Mesenchymal stem cell (in vitro differentiated cells and primary cell): ENCODE data around the gene KRTAP10-12.

Experiments
- DNase-seq: peaks from one replicate; pipeline ENCODE4 v3.0.0-alpha.2; 2013
- H2AFZ ChIP-seq: one replicate; pipeline ENCODE4 v1.6.1; 2013; ENCODE audit warnings: low read depth, mild to moderate bottlenecking, control low read depth, inconsistent platforms, low read length, moderate library complexity
- H2AK5ac ChIP-seq: 2 replicates; pipeline ENCODE4 v1.6.1; 2013; ENCODE audit warnings: low read length, moderate library complexity, mild to moderate bottlenecking, inconsistent platforms; ENCODE audit not compliant: severe bottlenecking
- H2BK120ac ChIP-seq: one replicate; pipeline ENCODE4 v1.6.1; 2013; ENCODE audit warnings: low read depth, mild to moderate bottlenecking, inconsistent platforms, low read length, moderate library complexity
- H2BK12ac ChIP-seq, 2 experiments: one replicate each; pipeline ENCODE4 v1.6.1; 2013; ENCODE audit warnings: inconsistent platforms in 2 of 2, low read length in 2 of 2, mild to moderate bottlenecking in 2 of 2, moderate library complexity in 2 of 2, control low read depth in 1 of 2
- H2BK15ac ChIP-seq: one replicate; pipeline ENCODE4 v1.6.1; 2013; ENCODE audit warnings: mild to moderate bottlenecking, low read depth, inconsistent platforms; ENCODE audit not compliant: poor library complexity, severe bottlenecking
- H2BK5ac ChIP-seq: 2 replicates; pipeline ENCODE4 v1.6.1; 2013; ENCODE audit warnings: low read depth, mild to moderate bottlenecking, low read length, control low read depth, inconsistent platforms; ENCODE audit not compliant: poor library complexity, severe bottlenecking
- H3K14ac ChIP-seq, 2 experiments: one replicate each; pipeline ENCODE4 v1.6.1; 2013; ENCODE audit warnings: inconsistent platforms in 2 of 2, low read length in 2 of 2, control low read depth in 1 of 2, mild to moderate bottlenecking in 1 of 2, moderate library complexity in 1 of 2
- H3K18ac ChIP-seq, 2 experiments: one replicate each; pipeline ENCODE4 v1.6.1; 2013; ENCODE audit warnings: inconsistent platforms in 2 of 2, low read length in 2 of 2, control low read depth in 1 of 2, low read depth in 1 of 2, mild to moderate bottlenecking in 1 of 2
- H3K23ac ChIP-seq, 2 experiments: one replicate each; pipeline ENCODE4 v1.6.1; 2013; ENCODE audit warnings: inconsistent platforms in 2 of 2, low read length in 2 of 2, mild to moderate bottlenecking in 2 of 2, moderate library complexity in 2 of 2, control low read depth in 1 of 2
- H3K27ac ChIP-seq: 2 replicates; pipeline ENCODE4 v1.5.1; 2013; ENCODE audit warnings: mild to moderate bottlenecking, moderate library complexity, low read length, control low read depth, inconsistent platforms; ENCODE audit not compliant: poor library complexity, severe bottlenecking
- H3K27me3 ChIP-seq, 2 experiments: 2 replicates each; pipeline versions ENCODE4 v1.6.1 to v1.7.0; 2013; ENCODE audit warnings: low read length in 2 of 2, mild to moderate bottlenecking in 2 of 2, moderate library complexity in 2 of 2, control low read depth in 1 of 2, inconsistent platforms in 1 of 2; ENCODE audit not compliant: control insufficient read depth in 1 of 2, insufficient read depth in 1 of 2
- H3K36me3 ChIP-seq, 2 experiments: 2 replicates each; pipeline versions ENCODE4 v1.6.1 to v1.7.0; 2013; ENCODE audit warnings: low read length in 2 of 2, control low read depth in 1 of 2, inconsistent platforms in 1 of 2, low read depth in 1 of 2, mild to moderate bottlenecking in 1 of 2; ENCODE audit not compliant: insufficient read depth in 2 of 2, control insufficient read depth in 1 of 2
- H3K4ac ChIP-seq, 2 experiments: one replicate each; pipeline ENCODE4 v1.6.1; 2013; ENCODE audit warnings: inconsistent platforms in 2 of 2, low read length in 2 of 2, mild to moderate bottlenecking in 2 of 2, moderate library complexity in 2 of 2, control low read depth in 1 of 2, low read depth in 1 of 2
- H3K4me1 ChIP-seq: 2 replicates; pipeline ENCODE4 v1.6.1; 2013; ENCODE audit warnings: low read depth, low read length, control low read depth; ENCODE audit not compliant: control insufficient read depth, insufficient read depth
- H3K4me2 ChIP-seq: 2 replicates; pipeline ENCODE4 v1.6.1; 2013; ENCODE audit warnings: low read length, mild to moderate bottlenecking, inconsistent platforms; ENCODE audit not compliant: poor library complexity, severe bottlenecking
- H3K4me3 ChIP-seq, 2 experiments: 2 replicates each; pipeline versions ENCODE4 v1.5.1 to v1.7.0; 2013; ENCODE audit warnings: low read length in 2 of 2, mild to moderate bottlenecking in 2 of 2, control low read depth in 1 of 2, low read depth in 1 of 2; ENCODE audit not compliant: insufficient read depth in 1 of 2
- H3K79me1 ChIP-seq: replicated peaks from 2 replicates; pipeline ENCODE4 v1.6.1; 2013; ENCODE audit warnings: mild to moderate bottlenecking, control low read depth, low read length, inconsistent platforms; ENCODE audit not compliant: poor library complexity, severe bottlenecking
- H3K9ac ChIP-seq: 2 replicates; pipeline ENCODE4 v1.7.0; 2013; ENCODE audit warnings: mild to moderate bottlenecking, low read length, moderate library complexity
- H3K9me3 ChIP-seq: 2 replicates; pipeline ENCODE4 v1.7.0; 2013; ENCODE audit warnings: mild to moderate bottlenecking, low read length; ENCODE audit not compliant: control insufficient read depth
- H4K8ac ChIP-seq: one replicate; pipeline ENCODE4 v1.6.1; 2013; ENCODE audit warnings: inconsistent platforms, mild to moderate bottlenecking, low read length, moderate library complexity
- H4K91ac ChIP-seq: one replicate; pipeline ENCODE4 v1.6.1; 2013; ENCODE audit warnings: mild to moderate bottlenecking, low read length, inconsistent platforms
- WGBS: methylation state at CpG from one replicate; pipeline ENCODE4 v1.1.7; 2013; ENCODE audit warnings: mixed read lengths; 5-methylcytosine and 5-hydroxymethylcytosine counted together

The KRTAP10-12 gene

GRCh38 chr21:44694776-44695175, 2.2 kb upstream of the KRTAP10-12 start:
- Histone ChIP-seq H3K4ac (no peak overlapping the region), H3K4me3 (no peak overlapping the region), H3K14ac (no peak overlapping the region), H3K36me3 (no peaks in the 10 kb centered on the region), H2BK12ac (no peak overlapping the region), H2BK15ac (no peak overlapping the region), H3K79me1 (no peaks in the 10 kb centered on the region), H3K27ac (no peak overlapping the region), H3K23ac (no peak overlapping the region), H3K9me3 (peaks cover 22% of the 10 kb centered on the region), H3K27me3 (peaks cover 34 to 47% of the 10 kb centered on the region in 2 experiments), H2AK5ac (no peak overlapping the region), H2BK120ac (no peak overlapping the region), H4K91ac (no peak overlapping the region), H2BK5ac (no peak overlapping the region), H4K8ac (no peak overlapping the region), H3K4me1 (peaks cover 12% of the 10 kb centered on the region), H2AFZ (no peak overlapping the region), H3K9ac (no peak overlapping the region), H3K4me2 (no peak overlapping the region), H3K18ac (no peak overlapping the region)
- no peak for DNase-seq
- WGBS, result 68% methylated on average over 11 of the region's 11 CpGs

GRCh38 chr21:44695184-44695583, 1.8 kb upstream of the KRTAP10-12 start:
- Histone ChIP-seq H3K36me3 (no peaks in the 10 kb centered on the region), H3K27ac (no peak overlapping the region), H2BK5ac (no peak overlapping the region), H2BK15ac (no peak overlapping the region), H3K79me1 (no peaks in the 10 kb centered on the region), H2AFZ (no peak overlapping the region), H3K4ac (no peak overlapping the region), H4K8ac (no peak overlapping the region), H3K18ac (no peak overlapping the region), H4K91ac (no peak overlapping the region), H3K4me1 (peaks cover 12% of the 10 kb centered on the region), H2BK120ac (no peak overlapping the region), H3K4me3 (no peak overlapping the region), H3K9me3 (peaks cover 22% of the 10 kb centered on the region), H3K14ac (no peak overlapping the region), H2BK12ac (no peak overlapping the region), H3K27me3 (peaks cover 38 to 51% of the 10 kb centered on the region in 2 experiments), H3K9ac (no peak overlapping the region), H3K23ac (no peak overlapping the region), H3K4me2 (no peak overlapping the region), H2AK5ac (no peak overlapping the region)
- DNase-seq, result no peak
- WGBS, result 58% methylated on average over 7 of the region's 8 CpGs

GRCh38 chr21:44695641-44696040, 1.3 kb upstream of the KRTAP10-12 start:
- Histone ChIP-seq H2BK15ac (no peak overlapping the region), H2BK120ac (no peak overlapping the region), H3K4me1 (peaks cover 12% of the 10 kb centered on the region), H3K9me3 (peaks cover 22% of the 10 kb centered on the region), H3K27ac (no peak overlapping the region), H3K9ac (no peak overlapping the region), H3K36me3 (no peaks in the 10 kb centered on the region), H4K91ac (no peak overlapping the region), H3K18ac (no peak overlapping the region), H2BK12ac (no peak overlapping the region), H3K27me3 (peaks cover 43 to 55% of the 10 kb centered on the region in 2 experiments), H3K14ac (no peak overlapping the region), H3K79me1 (no peaks in the 10 kb centered on the region), H4K8ac (no peak overlapping the region), H2AFZ (no peak overlapping the region), H3K4ac (no peak overlapping the region), H3K4me2 (no peak overlapping the region), H3K4me3 (no peak overlapping the region), H3K23ac (no peak overlapping the region), H2AK5ac (no peak overlapping the region), H2BK5ac (no peak overlapping the region)
- 69% methylated on average over 8 of the region's 8 CpGs for WGBS
- no peak for DNase-seq

- no peak overlapping the region for H3K4me2 ChIP-seq
- H3K27ac ChIP-seq, result no peak overlapping the region
- H2BK5ac ChIP-seq, result no peak overlapping the region
- 59% methylated on average over 8 of the region's 10 CpGs for WGBS
- H3K4me1 ChIP-seq, result peaks cover 12% of the 10 kb centered on the region
- H3K4ac ChIP-seq, result no peak overlapping the region
- no peak overlapping the region for H2BK15ac ChIP-seq
- no peak overlapping the region for H3K9ac ChIP-seq
- H3K14ac ChIP-seq, result no peak overlapping the region
- no peak overlapping the region for H3K23ac ChIP-seq
- no peak for DNase-seq
- peaks cover 52 to 60% of the 10 kb centered on the region in 2 experiments for H3K27me3 ChIP-seq
- H2BK12ac ChIP-seq, result no peak overlapping the region
- no peak overlapping the region for H3K18ac ChIP-seq
- no peak overlapping the region for H4K91ac ChIP-seq
- no peak overlapping the region for H4K8ac ChIP-seq
- H2AK5ac ChIP-seq, result no peak overlapping the region
- H2BK120ac ChIP-seq, result no peak overlapping the region
- H3K36me3 ChIP-seq, result no peaks in the 10 kb centered on the region
- peaks cover 18% of the 10 kb centered on the region for H3K9me3 ChIP-seq
- no peak overlapping the region for H3K4me3 ChIP-seq
- H2AFZ ChIP-seq, result no peak overlapping the region
- H3K79me1 ChIP-seq, result no peaks in the 10 kb centered on the region
These were observed 400 bp upstream of the KRTAP10-12 start for GRCh38 chr21:44696572-44696971.
